Uterus (tissue), 2 donors: ENCODE results near the gene HCFC1R1.

ENCODE experiments used
- POLR2A ChIP-seq, 2 donors: fragments of 450-650 bp; IDR thresholded peaks; one replicate each; pipeline ENCODE4 v1.6.1; 2016; ENCODE audit warnings: antibody characterized with exemption in 2 of 2, mild to moderate bottlenecking in 1 of 2, moderate library complexity in 1 of 2
- TF ChIP-seq, protein P1 (sequence below), 4 experiments: fragments of 200-600 bp in 2 of 4; fragments of 450-650 bp in 2 of 4; sonication (generic) in 2 of 4; IDR thresholded peaks; one replicate each; pipeline ENCODE4 v1.5.1; 2016 to 2019; ENCODE audit warnings: antibody characterized with exemption in 4 of 4, mild to moderate bottlenecking in 2 of 4, moderate library complexity in 1 of 4

DNA sequence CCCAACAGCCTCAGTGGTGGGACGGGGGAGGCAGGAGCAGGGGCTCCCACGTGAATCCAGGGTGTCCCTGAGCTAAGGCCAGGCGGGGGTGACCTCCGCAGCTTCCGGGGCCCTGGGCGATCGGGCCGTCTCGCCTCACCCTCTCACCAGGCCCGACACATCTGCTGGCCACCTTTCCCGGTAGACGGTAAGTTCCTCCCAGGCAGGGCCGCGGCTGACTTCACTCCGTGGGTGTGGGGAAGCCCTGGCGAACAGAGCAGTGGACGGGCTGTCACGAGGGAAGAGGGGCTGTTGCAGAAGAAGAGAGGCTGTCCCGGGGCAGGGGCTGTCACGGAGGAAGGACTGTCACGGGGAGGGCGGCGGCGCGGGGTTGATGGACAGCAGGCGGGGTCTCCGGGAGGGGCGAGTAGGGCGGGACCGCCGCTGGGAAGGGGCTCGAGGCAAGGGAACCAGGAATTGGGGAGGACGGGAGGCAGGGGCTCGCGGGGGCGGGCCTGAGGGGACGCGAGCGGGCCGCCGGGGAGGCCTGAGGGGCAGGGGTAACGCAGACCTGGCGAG lies 44.0 kb downstream of the HCFC1R1 start:
- TF ChIP-seq, protein P1, sequence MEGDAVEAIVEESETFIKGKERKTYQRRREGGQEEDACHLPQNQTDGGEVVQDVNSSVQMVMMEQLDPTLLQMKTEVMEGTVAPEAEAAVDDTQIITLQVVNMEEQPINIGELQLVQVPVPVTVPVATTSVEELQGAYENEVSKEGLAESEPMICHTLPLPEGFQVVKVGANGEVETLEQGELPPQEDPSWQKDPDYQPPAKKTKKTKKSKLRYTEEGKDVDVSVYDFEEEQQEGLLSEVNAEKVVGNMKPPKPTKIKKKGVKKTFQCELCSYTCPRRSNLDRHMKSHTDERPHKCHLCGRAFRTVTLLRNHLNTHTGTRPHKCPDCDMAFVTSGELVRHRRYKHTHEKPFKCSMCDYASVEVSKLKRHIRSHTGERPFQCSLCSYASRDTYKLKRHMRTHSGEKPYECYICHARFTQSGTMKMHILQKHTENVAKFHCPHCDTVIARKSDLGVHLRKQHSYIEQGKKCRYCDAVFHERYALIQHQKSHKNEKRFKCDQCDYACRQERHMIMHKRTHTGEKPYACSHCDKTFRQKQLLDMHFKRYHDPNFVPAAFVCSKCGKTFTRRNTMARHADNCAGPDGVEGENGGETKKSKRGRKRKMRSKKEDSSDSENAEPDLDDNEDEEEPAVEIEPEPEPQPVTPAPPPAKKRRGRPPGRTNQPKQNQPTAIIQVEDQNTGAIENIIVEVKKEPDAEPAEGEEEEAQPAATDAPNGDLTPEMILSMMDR (IDR thresholded peaks at IDR 0.05): no peak
- TF ChIP-seq POLR2A (IDR thresholded peaks at IDR 0.05): no peak
